Measurements from ENCODE around the gene REM1. TPM values are rescaled to one million over a fixed set of nuclear protein-coding genes. Genes with fewer than 3 reads are reported as not detected.
"Not testable (repeated sequence)": the region's sequence is repeated elsewhere in the genome, so short reads cannot be mapped to it uniquely, and the experiment has no call there.

Gene REM1, protein sequence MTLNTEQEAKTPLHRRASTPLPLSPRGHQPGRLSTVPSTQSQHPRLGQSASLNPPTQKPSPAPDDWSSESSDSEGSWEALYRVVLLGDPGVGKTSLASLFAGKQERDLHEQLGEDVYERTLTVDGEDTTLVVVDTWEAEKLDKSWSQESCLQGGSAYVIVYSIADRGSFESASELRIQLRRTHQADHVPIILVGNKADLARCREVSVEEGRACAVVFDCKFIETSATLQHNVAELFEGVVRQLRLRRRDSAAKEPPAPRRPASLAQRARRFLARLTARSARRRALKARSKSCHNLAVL
- total RNA-seq, result 1 to 10 TPM in 2 of 4 donors, under 1 TPM in 1, not detected in 1; 0.80 to 1.8 (median 1.3) TPM

- no peaks in the 10 kb centered on the region for H3K36me3 ChIP-seq
- H3K4me1 ChIP-seq, result peaks cover 0 to 10% (median 3%) of the 10 kb centered on the region in 4 donors
- intact Hi-C loops (cut with DNase I; ENCODE audit: low total_unique reads), result no loop called here
- no peaks in the 10 kb centered on the region for H3K9me3 ChIP-seq
- in situ Hi-C loops (cut with MboI; ENCODE audit: low pct_ligation_motif_present in 1 of 4, low pct_unique_long_range_greater_than_20kb in 1 of 4, low sequenced_read_pairs in 3 of 4), result no loop called here
- no peak for DNase-seq
- WGBS, 2 donors (ENCODE audit: low coverage in 1 of 2), result 25% methylated on average over 24 of the region's 33 CpGs; no CpG with 5 or more reads in 1 of the 2 donors
- peak within 1 kb of the TSS; percentile 41 to 75 (median 63) for H3K27ac ChIP-seq
- TF ChIP-seq POLR2A (IDR thresholded peaks at IDR 0.05), result no peak
- no peak for TF ChIP-seq POLR2AphosphoS5 (IDR thresholded peaks at IDR 0.05)
- no peak for TF ChIP-seq EP300 (IDR thresholded peaks at IDR 0.05; ENCODE audit: low read depth)
- no peak for TF ChIP-seq CTCF (IDR thresholded peaks at IDR 0.05)
- H3K27me3 ChIP-seq, result peaks cover 21% of the 10 kb centered on the region
- H3K4me3 ChIP-seq, result peak within 1 kb of the TSS; percentile 16 to 53 (median 32)
Observed at GRCh38 chr20:31474758-31475427, at the start of gene REM1, which contains the start of gene DEFB124. TSS of gene REM1 (plus strand) at chr20:31475288. CDS start at chr20:31476446, 1,158 bp downstream. TSS of gene DEFB124 (minus strand) at chr20:31475127. CDS start at chr20:31473013, 2,114 bp downstream.

GRCh38 chr20:31425797-31426196 is 49.3 kb upstream of the REM1 start:
- no peak for TF ChIP-seq EP300 (IDR thresholded peaks at IDR 0.05; ENCODE audit: low read depth)
- TF ChIP-seq CTCF (IDR thresholded peaks at IDR 0.05), result no peak
- TF ChIP-seq POLR2A (IDR thresholded peaks at IDR 0.05), result no peak
- TF ChIP-seq POLR2AphosphoS5 (IDR thresholded peaks at IDR 0.05), result no peak
- DNase-seq, result no peak
- Histone ChIP-seq H3K36me3 (no peaks in the 10 kb centered on the region), H3K4me1 (no peaks in the 10 kb centered on the region), H3K27me3 (no peaks in the 10 kb centered on the region), H3K27ac (no peak overlapping the region), H3K4me3 (no peak overlapping the region), H3K9me3 (no peaks in the 10 kb centered on the region)
- intact Hi-C loops (cut with DNase I; ENCODE audit: low total_unique reads), result no loop called here
- in situ Hi-C loops (cut with MboI; ENCODE audit: low pct_ligation_motif_present in 1 of 4, low pct_unique_long_range_greater_than_20kb in 1 of 4, low sequenced_read_pairs in 3 of 4), result no loop called here

GRCh38 chr20:31426891-31427551 is 48.1 kb upstream of the REM1 start:
- H3K4me3 ChIP-seq; H3K4me1 ChIP-seq; H3K36me3 ChIP-seq; H3K27me3 ChIP-seq; in situ Hi-C loops (cut with MboI; ENCODE audit: low pct_ligation_motif_present in 1 of 4, low pct_unique_long_range_greater_than_20kb in 1 of 4, low sequenced_read_pairs in 3 of 4); intact Hi-C loops (cut with DNase I; ENCODE audit: low total_unique reads); H3K27ac ChIP-seq; H3K9me3 ChIP-seq; DNase-seq: not testable (repeated sequence)
- 92% methylated on average over 5 of the region's 48 CpGs; no CpG with 5 or more reads in 1 of the 2 donors for WGBS, 2 donors (ENCODE audit: low coverage in 1 of 2)

DNA sequence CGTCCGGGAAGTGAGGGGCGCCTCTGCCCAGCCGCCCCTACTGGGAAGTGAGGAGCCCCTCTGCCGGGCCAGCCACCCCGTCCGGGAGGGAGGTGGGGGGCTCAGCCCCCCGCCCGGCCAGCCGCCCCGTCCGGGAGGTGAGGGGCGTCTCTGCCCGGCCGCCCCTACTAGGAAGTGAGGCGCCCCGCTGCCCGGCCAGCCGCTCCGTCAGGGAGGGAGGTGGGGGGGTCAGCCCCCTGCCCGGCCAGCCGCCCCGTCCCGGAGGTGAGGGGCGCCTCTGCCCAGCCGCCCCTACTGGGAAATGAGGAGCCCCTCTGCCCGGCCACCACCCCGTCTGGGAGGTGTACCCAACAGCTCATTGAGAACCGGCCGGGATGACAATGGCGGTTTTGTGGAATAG is 47.5 kb upstream of the REM1 start:
- H3K4me1 ChIP-seq; H3K9me3 ChIP-seq; H3K36me3 ChIP-seq; DNase-seq; H3K4me3 ChIP-seq; H3K27ac ChIP-seq; H3K27me3 ChIP-seq; intact Hi-C loops (cut with DNase I; ENCODE audit: low total_unique reads); in situ Hi-C loops (cut with MboI; ENCODE audit: low pct_ligation_motif_present in 1 of 4, low pct_unique_long_range_greater_than_20kb in 1 of 4, low sequenced_read_pairs in 3 of 4): not testable (repeated sequence)
- WGBS, 2 donors (ENCODE audit: low coverage in 1 of 2), result 100% methylated on average over 11 of the region's 31 CpGs; no CpG with 5 or more reads in 1 of the 2 donors

GRCh38 chr20:31430568-31431115 is 44.4 kb upstream of the REM1 start:
- no peaks in the 10 kb centered on the region for H3K9me3 ChIP-seq
- H3K4me1 ChIP-seq, result no peaks in the 10 kb centered on the region
- whole genome bisulfite sequencing, 2 donors (ENCODE audit: low coverage in 1 of 2), result 69 to 76% methylated on average over 4 of the region's 4 CpGs
- no peaks in the 10 kb centered on the region for H3K27me3 ChIP-seq
- H3K36me3 ChIP-seq, result no peaks in the 10 kb centered on the region
- TF ChIP-seq CTCF (IDR thresholded peaks at IDR 0.05) (no peak), POLR2A (IDR thresholded peaks at IDR 0.05) (no peak), POLR2AphosphoS5 (IDR thresholded peaks at IDR 0.05) (no peak), EP300 (IDR thresholded peaks at IDR 0.05; ENCODE audit: low read depth) (no peak)
- in situ Hi-C loops (cut with MboI; ENCODE audit: low pct_ligation_motif_present in 1 of 4, low pct_unique_long_range_greater_than_20kb in 1 of 4, low sequenced_read_pairs in 3 of 4) (no loop called here), intact Hi-C loops (cut with DNase I; ENCODE audit: low total_unique reads) (no loop called here)
- H3K27ac ChIP-seq, result no peak overlapping the region
- H3K4me3 ChIP-seq, result no peak overlapping the region
- no peak for DNase-seq

Data from transverse colon (tissue), 4 donors.